NB4 (cell line): ENCODE results near the gene KLHDC3.

ENCODE experiments used
- CTCF ChIP-seq: IDR thresholded peaks from one replicate; pipeline ENCODE4 v1.5.1; 2012; ENCODE audit warnings: low read depth, low read length
- MAX ChIP-seq: IDR thresholded peaks from 2 replicates; pipeline ENCODE4 v1.6.1; 2011; ENCODE audit warnings: low read depth, low read length
- POLR2A ChIP-seq: IDR thresholded peaks from 2 replicates; pipeline ENCODE4 v1.6.1; 2011; ENCODE audit warnings: mild to moderate bottlenecking; ENCODE audit not compliant: insufficient read length; ENCODE audit errors: extremely low read depth

GRCh38 chr6:43034190-43034525 is 20.1 kb downstream of the KLHDC3 start:
- no peak for TF ChIP-seq CTCF
- no peak for TF ChIP-seq POLR2A
- TF ChIP-seq MAX, result no peak
